T-helper 2 cell treated with Interferon-gamma antibody and Interleukin-4, amounts not matched to agents 5 μg/mL and 100 μg/mL, for 36 hours (primary cell): ENCODE results near the gene KLHDC4.
"Not testable (repeated sequence)": the region's sequence is repeated elsewhere in the genome, so short reads cannot be mapped to it uniquely, and the experiment has no call there.

Experiments used
- DNase-seq: peaks from one replicate; pipeline ENCODE4 v3.0.0; 2021; ENCODE audit warnings: low spot score
- H3K27ac Mint-ChIP-seq: one replicate; pipeline ENCODE4 v1.8.0; 2021; ENCODE audit warnings: mild to moderate bottlenecking, mixed read lengths
- H3K27me3 Mint-ChIP-seq: one replicate; pipeline ENCODE4 v1.8.0; 2021; ENCODE audit warnings: low read depth, mixed read lengths
- H3K36me3 Mint-ChIP-seq: one replicate; pipeline ENCODE4 v1.8.0; 2021; ENCODE audit warnings: low read depth, mixed read lengths
- H3K4me1 Mint-ChIP-seq: one replicate; pipeline ENCODE4 v1.8.0; 2021; ENCODE audit warnings: low read depth, mixed read lengths
- H3K4me3 Mint-ChIP-seq: one replicate; pipeline ENCODE4 v1.8.0; 2022; ENCODE audit warnings: mild to moderate bottlenecking, moderate library complexity, mixed read lengths
- H3K9me3 Mint-ChIP-seq: one replicate; pipeline ENCODE4 v1.8.0; 2021; ENCODE audit warnings: mixed read lengths

The KLHDC4 gene

GRCh38 chr16:87773836-87774235, 8.1 kb upstream of the KLHDC4 start:
- H3K27me3 Mint-ChIP-seq = not testable (repeated sequence)

GRCh38 chr16:87767456-87767855, 1.7 kb upstream of the KLHDC4 start:
- not testable (repeated sequence) for H3K27ac Mint-ChIP-seq, H3K27me3 Mint-ChIP-seq, DNase-seq, H3K9me3 Mint-ChIP-seq
- Mint-ChIP-seq H3K4me1 (peaks cover 29% of the 10 kb centered on the region), H3K36me3 (peaks cover 26% of the 10 kb centered on the region), H3K4me3 (peak overlapping the region; percentile 100)

More at GRCh38 chr16:87773836-87774235, 8.1 kb upstream of the KLHDC4 start:
- not testable (repeated sequence) for H3K36me3 Mint-ChIP-seq, H3K4me3 Mint-ChIP-seq, H3K27ac Mint-ChIP-seq, H3K9me3 Mint-ChIP-seq, DNase-seq
- peaks cover 25% of the 10 kb centered on the region for H3K4me1 Mint-ChIP-seq

GRCh38 chr16:87766485-87766797, 655 bp upstream of the KLHDC4 start:
- H3K27ac Mint-ChIP-seq = peak overlapping the region; percentile 99
- no peak for DNase-seq
- peak overlapping the region; percentile 100 for H3K4me3 Mint-ChIP-seq
- H3K9me3 Mint-ChIP-seq = no peaks in the 10 kb centered on the region
- H3K4me1 Mint-ChIP-seq = peaks cover 30% of the 10 kb centered on the region
- H3K27me3 Mint-ChIP-seq = no peaks in the 10 kb centered on the region
- peaks cover 29% of the 10 kb centered on the region for H3K36me3 Mint-ChIP-seq

- Mint-ChIP-seq H3K27me3 (no peaks in the 10 kb centered on the region), H3K27ac (peak overlapping the region; percentile 94), H3K36me3 (peaks cover 33% of the 10 kb centered on the region), H3K4me1 (peaks cover 30% of the 10 kb centered on the region), H3K9me3 (no peaks in the 10 kb centered on the region), H3K4me3 (peak overlapping the region; percentile 100)
- DNase-seq = no peak
Observed at GRCh38 chr16:87765473-87765775, 362 bp downstream of the KLHDC4 start.

GRCh38 chr16:87764600-87765472, 950 bp downstream of the KLHDC4 start:
- DNase-seq = no peak

GRCh38 chr16:87762620-87763019, 3.2 kb downstream of the KLHDC4 start:
- Mint-ChIP-seq H3K36me3 (peaks cover 46% of the 10 kb centered on the region), H3K4me1 (peaks cover 24% of the 10 kb centered on the region), H3K27me3 (no peaks in the 10 kb centered on the region), H3K27ac (peak overlapping the region; percentile 34), H3K9me3 (no peaks in the 10 kb centered on the region), H3K4me3 (no peak overlapping the region)
- no peak for DNase-seq

More at GRCh38 chr16:87764600-87765472, 950 bp downstream of the KLHDC4 start:
- Mint-ChIP-seq H3K27me3 (no peaks in the 10 kb centered on the region), H3K4me3 (peak overlapping the region; percentile 93), H3K9me3 (no peaks in the 10 kb centered on the region), H3K27ac (peak overlapping the region; percentile 94), H3K4me1 (peaks cover 30% of the 10 kb centered on the region), H3K36me3 (peaks cover 34% of the 10 kb centered on the region)

- Mint-ChIP-seq H3K36me3 (peaks cover 50% of the 10 kb centered on the region), H3K4me1 (peaks cover 24% of the 10 kb centered on the region), H3K4me3 (no peak overlapping the region), H3K9me3 (no peaks in the 10 kb centered on the region), H3K27me3 (no peaks in the 10 kb centered on the region), H3K27ac (no peak overlapping the region)
- DNase-seq = no peak
Observed at GRCh38 chr16:87762071-87762571, 3.7 kb downstream of the KLHDC4 start.

- H3K9me3 Mint-ChIP-seq = no peaks in the 10 kb centered on the region
- no peak overlapping the region for H3K27ac Mint-ChIP-seq
- H3K36me3 Mint-ChIP-seq = peaks cover 55% of the 10 kb centered on the region
- no peak overlapping the region for H3K4me3 Mint-ChIP-seq
- peaks cover 23% of the 10 kb centered on the region for H3K4me1 Mint-ChIP-seq
- no peaks in the 10 kb centered on the region for H3K27me3 Mint-ChIP-seq
- no peak for DNase-seq
Observed at GRCh38 chr16:87761060-87761459, 4.7 kb downstream of the KLHDC4 start.

GRCh38 chr16:87757841-87758426, 7.9 kb downstream of the KLHDC4 start:
- Mint-ChIP-seq H3K27ac (no peak overlapping the region), H3K4me3 (no peak overlapping the region), H3K4me1 (peaks cover 6% of the 10 kb centered on the region), H3K36me3 (peaks cover 55% of the 10 kb centered on the region), H3K9me3 (no peaks in the 10 kb centered on the region), H3K27me3 (no peaks in the 10 kb centered on the region)
- no peak for DNase-seq

- DNase-seq = no peak
- H3K9me3 Mint-ChIP-seq = no peaks in the 10 kb centered on the region
- no peak overlapping the region for H3K27ac Mint-ChIP-seq
- no peaks in the 10 kb centered on the region for H3K4me1 Mint-ChIP-seq
- peaks cover 58% of the 10 kb centered on the region for H3K36me3 Mint-ChIP-seq
- no peak overlapping the region for H3K4me3 Mint-ChIP-seq
- no peaks in the 10 kb centered on the region for H3K27me3 Mint-ChIP-seq
Observed at GRCh38 chr16:87754535-87754934, 11.3 kb downstream of the KLHDC4 start.

- Mint-ChIP-seq H3K4me3 (no peak overlapping the region), H3K27ac (no peak overlapping the region), H3K9me3 (no peaks in the 10 kb centered on the region), H3K4me1 (no peaks in the 10 kb centered on the region), H3K36me3 (peaks cover 41% of the 10 kb centered on the region), H3K27me3 (no peaks in the 10 kb centered on the region)
- DNase-seq = no peak
Observed at GRCh38 chr16:87747626-87748414, 18.0 kb downstream of the KLHDC4 start.

GRCh38 chr16:87746178-87746577, 19.6 kb downstream of the KLHDC4 start:
- no peak overlapping the region for H3K27ac Mint-ChIP-seq
- peaks cover 34% of the 10 kb centered on the region for H3K36me3 Mint-ChIP-seq
- H3K4me1 Mint-ChIP-seq = no peaks in the 10 kb centered on the region
- no peaks in the 10 kb centered on the region for H3K27me3 Mint-ChIP-seq
- H3K4me3 Mint-ChIP-seq = no peak overlapping the region
- no peaks in the 10 kb centered on the region for H3K9me3 Mint-ChIP-seq
- no peak for DNase-seq

- Mint-ChIP-seq H3K4me3 (no peak overlapping the region), H3K27me3 (no peaks in the 10 kb centered on the region), H3K36me3 (peaks cover 30% of the 10 kb centered on the region), H3K4me1 (no peaks in the 10 kb centered on the region), H3K27ac (peak overlapping the region; percentile 21), H3K9me3 (no peaks in the 10 kb centered on the region)
- no peak for DNase-seq
Observed at GRCh38 chr16:87744750-87745514, 20.9 kb downstream of the KLHDC4 start.
